ENCODE data around the gene REPIN1. TPM values are rescaled to one million over a fixed set of nuclear protein-coding genes. Genes with fewer than 3 reads are reported as not detected.
A peak's percentile ranks its signal among the peaks of the same experiment; 100 is the strongest.

The REPIN1 gene
- total RNA-seq, 1 donor: 57.5 TPM

DNA sequence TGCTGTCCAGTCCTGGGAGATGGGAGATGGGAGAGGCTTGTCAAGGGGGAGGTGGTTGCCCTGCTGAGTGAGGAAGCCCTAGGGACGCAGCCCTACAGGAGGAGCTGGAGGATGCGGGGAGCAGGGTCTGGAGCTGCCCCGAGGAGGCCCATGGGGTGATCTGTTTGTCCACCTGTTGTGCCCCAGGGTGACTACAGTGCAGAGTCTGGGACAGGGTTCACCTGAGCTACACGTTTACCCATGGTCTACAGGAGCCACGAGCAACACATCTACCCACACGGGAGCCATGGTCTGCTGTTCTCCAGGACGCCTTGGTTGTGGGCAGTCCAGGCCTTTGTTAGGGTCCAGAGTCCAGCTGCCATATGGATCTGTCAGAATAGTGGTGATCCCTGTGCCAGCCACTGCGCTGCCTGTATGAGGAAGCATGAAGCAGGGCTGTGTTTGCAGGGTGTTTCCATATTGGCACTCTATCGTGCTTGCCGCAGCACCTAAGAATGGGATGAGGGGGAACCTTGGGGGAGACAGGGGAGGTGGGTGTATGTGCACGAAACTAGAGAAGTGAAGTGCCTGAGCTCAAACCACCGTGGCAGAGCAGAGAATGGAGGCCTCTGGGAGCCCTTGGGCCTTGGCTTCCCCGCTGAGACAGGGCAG lies 34.2 kb downstream of the REPIN1 start:
- Histone ChIP-seq H3K4me2 (ENCODE audit: insufficient read depth, low read length) (no peak overlapping the region), H3K9me3 (ENCODE audit: low read depth, low read length) (no peaks in the 10 kb centered on the region), H4K20me1 (ENCODE audit: insufficient read depth, low read length) (no peaks in the 10 kb centered on the region), H3K4me3 (ENCODE audit: insufficient read depth, low read length) (no peak overlapping the region), H3K27me3 (ENCODE audit: insufficient read depth, low read length) (no peaks in the 10 kb centered on the region), H3K36me3 (ENCODE audit: insufficient read depth, low read length) (no peaks in the 10 kb centered on the region), H3K27ac (ENCODE audit: low read depth, low read length) (no peak overlapping the region), H2AFZ (ENCODE audit: low read length) (no peak overlapping the region), H3K4me1 (ENCODE audit: insufficient read depth, low read length) (peaks cover 30% of the 10 kb centered on the region), H3K79me2 (ENCODE audit: insufficient read depth, low read length) (no peaks in the 10 kb centered on the region)
- TF ChIP-seq, protein P1, sequence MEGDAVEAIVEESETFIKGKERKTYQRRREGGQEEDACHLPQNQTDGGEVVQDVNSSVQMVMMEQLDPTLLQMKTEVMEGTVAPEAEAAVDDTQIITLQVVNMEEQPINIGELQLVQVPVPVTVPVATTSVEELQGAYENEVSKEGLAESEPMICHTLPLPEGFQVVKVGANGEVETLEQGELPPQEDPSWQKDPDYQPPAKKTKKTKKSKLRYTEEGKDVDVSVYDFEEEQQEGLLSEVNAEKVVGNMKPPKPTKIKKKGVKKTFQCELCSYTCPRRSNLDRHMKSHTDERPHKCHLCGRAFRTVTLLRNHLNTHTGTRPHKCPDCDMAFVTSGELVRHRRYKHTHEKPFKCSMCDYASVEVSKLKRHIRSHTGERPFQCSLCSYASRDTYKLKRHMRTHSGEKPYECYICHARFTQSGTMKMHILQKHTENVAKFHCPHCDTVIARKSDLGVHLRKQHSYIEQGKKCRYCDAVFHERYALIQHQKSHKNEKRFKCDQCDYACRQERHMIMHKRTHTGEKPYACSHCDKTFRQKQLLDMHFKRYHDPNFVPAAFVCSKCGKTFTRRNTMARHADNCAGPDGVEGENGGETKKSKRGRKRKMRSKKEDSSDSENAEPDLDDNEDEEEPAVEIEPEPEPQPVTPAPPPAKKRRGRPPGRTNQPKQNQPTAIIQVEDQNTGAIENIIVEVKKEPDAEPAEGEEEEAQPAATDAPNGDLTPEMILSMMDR (IDR thresholded peaks at IDR 0.05; ENCODE audit: extremely low read depth, low read depth, low read length): no peak
- peak; percentile 39 for DNase-seq (ENCODE audit: insufficient read length, low spot score, missing footprints)

DNA sequence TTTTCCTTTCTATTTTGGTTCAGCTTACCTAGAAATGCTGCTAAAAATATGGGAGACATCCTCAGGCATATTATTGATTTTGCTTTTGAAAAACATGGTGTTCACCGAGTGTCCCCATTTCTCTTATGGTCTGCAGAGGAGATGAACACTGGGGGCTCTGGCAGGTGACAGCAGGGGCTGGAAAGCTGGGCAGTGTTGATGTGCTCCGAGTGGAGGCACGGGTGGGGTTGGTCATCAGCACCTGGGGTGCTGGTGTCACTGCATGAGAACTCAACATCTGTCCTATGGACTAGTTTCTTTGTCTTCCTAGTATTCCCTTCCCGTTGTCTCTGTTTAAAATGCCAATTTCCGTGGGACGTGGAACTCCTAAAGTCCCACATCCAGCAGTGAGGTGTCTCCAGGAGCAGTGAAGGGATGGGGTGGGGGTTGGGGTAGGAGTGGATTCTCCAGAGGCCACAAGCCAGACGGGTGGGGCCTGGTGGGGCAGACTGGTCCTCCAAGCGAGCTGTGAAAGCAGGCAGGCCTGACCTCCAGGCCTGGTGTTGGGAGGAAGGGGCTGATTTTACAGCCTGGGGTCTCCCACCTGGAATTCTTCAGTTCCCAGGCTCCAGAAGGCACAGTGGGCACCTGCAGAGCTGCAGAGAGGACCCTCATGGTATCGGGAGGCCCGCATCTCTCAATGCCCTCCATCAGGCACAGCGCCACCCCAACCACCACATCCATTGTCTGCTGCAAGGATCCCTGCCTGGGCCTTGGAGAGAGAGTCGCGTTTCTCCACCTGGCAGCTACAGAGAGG lies 35.0 kb downstream of the REPIN1 start:
- no peaks in the 10 kb centered on the region for H3K79me2 ChIP-seq (ENCODE audit: insufficient read depth, low read length)
- H3K4me3 ChIP-seq (ENCODE audit: insufficient read depth, low read length): no peak overlapping the region
- H2AFZ ChIP-seq (ENCODE audit: low read length): no peak overlapping the region
- no peak overlapping the region for H3K27ac ChIP-seq (ENCODE audit: low read depth, low read length)
- DNase-seq (ENCODE audit: insufficient read length, low spot score, missing footprints): peak; percentile 46
- no peaks in the 10 kb centered on the region for H3K36me3 ChIP-seq (ENCODE audit: insufficient read depth, low read length)
- no peaks in the 10 kb centered on the region for H4K20me1 ChIP-seq (ENCODE audit: insufficient read depth, low read length)
- H3K4me1 ChIP-seq (ENCODE audit: insufficient read depth, low read length): peaks cover 30% of the 10 kb centered on the region
- TF ChIP-seq, protein P1 (IDR thresholded peaks at IDR 0.05; ENCODE audit: extremely low read depth, low read depth, low read length): no peak
- no peaks in the 10 kb centered on the region for H3K9me3 ChIP-seq (ENCODE audit: low read depth, low read length)
- no peak overlapping the region for H3K4me2 ChIP-seq (ENCODE audit: insufficient read depth, low read length)
- H3K27me3 ChIP-seq (ENCODE audit: insufficient read depth, low read length): no peaks in the 10 kb centered on the region

DNA sequence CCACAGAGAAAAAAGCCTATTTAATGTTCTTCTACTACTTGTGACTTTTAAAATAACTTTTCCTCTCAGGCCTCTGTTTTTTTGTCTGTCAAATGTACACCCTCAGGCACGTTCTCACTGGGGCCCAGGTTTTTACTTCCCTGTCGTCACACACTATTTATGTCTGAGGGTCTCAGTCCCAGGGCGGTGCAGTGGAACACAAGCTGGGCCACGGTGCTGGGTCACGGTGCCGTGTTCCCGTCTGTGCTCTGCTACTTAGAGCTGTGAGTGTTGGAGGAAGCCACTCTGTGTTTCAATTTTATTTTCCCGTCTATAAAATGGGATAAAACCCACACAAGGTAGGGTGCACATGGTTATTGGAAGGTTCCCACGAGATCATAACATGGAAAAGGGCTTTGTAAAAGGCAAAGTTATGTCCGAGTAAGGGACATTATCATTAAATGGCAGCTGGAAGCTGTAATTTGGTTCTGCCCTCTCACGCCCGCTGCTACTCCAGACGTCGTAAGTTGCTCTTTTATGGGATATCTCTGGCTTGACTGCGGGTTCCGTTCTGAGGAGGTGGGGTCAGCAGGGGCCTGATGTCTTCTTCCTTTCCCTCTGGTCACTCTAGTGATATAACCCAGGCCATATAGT lies 35.7 kb downstream of the REPIN1 start:
- Histone ChIP-seq H3K4me3 (ENCODE audit: insufficient read depth, low read length) (peak overlapping the region; percentile 86), H3K27me3 (ENCODE audit: insufficient read depth, low read length) (no peaks in the 10 kb centered on the region), H2AFZ (ENCODE audit: low read length) (peak overlapping the region; percentile 95), H3K27ac (ENCODE audit: low read depth, low read length) (peak overlapping the region; percentile 69), H3K4me2 (ENCODE audit: insufficient read depth, low read length) (peak overlapping the region; percentile 67), H3K4me1 (ENCODE audit: insufficient read depth, low read length) (peaks cover 30% of the 10 kb centered on the region), H3K79me2 (ENCODE audit: insufficient read depth, low read length) (no peaks in the 10 kb centered on the region), H3K9me3 (ENCODE audit: low read depth, low read length) (no peaks in the 10 kb centered on the region), H4K20me1 (ENCODE audit: insufficient read depth, low read length) (no peaks in the 10 kb centered on the region), H3K36me3 (ENCODE audit: insufficient read depth, low read length) (no peaks in the 10 kb centered on the region)
- TF ChIP-seq, protein P1 (IDR thresholded peaks at IDR 0.05; ENCODE audit: extremely low read depth, low read depth, low read length): no peak
- no peak for DNase-seq (ENCODE audit: insufficient read length, low spot score, missing footprints)
